NCI-H128 (cell line): Measurements from ENCODE around the gene SPATA2L.
A peak's percentile ranks its signal among the peaks of the same experiment; 100 is the strongest.

Source experiments
- DNase-seq: peaks from one replicate; lab custom pipeline; 2025; ENCODE audit not compliant: unreplicated experiment; lab: John Stamatoyannopoulos, UW

The SPATA2L gene

GRCh38 chr16:89701425-89702406 is at the start of gene SPATA2L:
SPATA2L (minus strand) TSS chr16:89701705; CDS start chr16:89701232, 473 bp downstream.
- peak; percentile 86 for DNase-seq

DNA sequence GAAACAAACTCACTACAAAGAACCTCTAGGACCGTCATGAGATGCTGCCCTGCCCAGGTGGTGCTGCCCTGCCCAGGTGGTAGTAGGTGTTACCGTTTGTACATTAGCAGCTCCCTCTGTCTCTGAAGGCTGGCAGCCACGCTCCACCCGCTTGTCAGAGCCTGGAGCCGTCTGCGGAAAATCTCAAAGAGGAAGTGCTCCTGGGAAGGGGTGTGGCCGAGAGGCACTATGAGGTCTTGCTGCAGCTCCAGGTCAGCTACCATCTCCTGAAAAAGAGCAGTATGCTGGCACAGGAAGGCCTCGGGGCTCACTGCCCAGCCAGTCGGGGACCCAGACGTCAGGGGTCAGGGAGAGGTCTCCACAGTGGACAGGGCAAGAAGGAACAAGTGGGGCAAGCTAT is 48.1 kb upstream of the SPATA2L start:
- DNase-seq, result no peak

DNA sequence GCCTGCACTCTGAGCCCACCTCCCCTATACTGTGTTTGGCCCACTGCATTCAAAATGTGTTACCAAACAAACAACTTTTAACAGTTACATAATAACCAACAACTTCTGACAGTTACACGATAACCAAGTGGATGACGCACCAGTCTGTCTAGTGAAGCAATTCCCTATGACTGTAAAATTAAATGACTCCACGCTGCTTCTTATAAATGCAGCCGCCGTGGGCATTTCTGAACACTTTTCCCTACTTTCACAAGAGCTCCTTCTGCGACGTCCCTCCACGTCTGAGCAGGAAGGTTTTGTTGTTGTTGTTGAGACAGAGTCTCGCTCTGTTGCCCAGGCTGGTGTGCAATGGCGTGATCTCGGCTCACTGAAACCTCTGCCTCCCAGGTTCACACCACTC is 47.4 kb upstream of the SPATA2L start:
- DNase-seq, result no peak

DNA sequence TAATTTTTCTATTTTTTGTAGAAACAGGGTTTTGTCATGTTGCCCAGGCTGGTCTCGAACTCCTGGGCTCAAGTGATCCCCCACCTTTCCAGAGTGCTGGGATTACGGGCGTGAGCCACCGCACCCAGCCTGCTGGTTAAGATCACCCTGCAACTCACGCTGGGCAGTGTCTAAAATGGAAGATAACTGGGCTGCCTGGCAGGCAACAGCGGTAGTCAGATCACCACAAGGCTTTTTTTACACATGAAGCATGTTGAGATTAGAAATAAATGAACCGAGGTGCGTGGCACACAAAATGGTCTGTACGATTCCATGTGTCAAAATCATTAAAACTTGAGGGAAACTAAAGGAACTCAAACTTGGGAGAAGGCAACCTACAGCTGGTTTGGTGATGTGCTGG is 46.6 kb upstream of the SPATA2L start:
- DNase-seq, result no peak

- DNase-seq, result no peak
These were observed 44.5 kb upstream of the SPATA2L start for GRCh38 chr16:89746043-89746442.

DNA sequence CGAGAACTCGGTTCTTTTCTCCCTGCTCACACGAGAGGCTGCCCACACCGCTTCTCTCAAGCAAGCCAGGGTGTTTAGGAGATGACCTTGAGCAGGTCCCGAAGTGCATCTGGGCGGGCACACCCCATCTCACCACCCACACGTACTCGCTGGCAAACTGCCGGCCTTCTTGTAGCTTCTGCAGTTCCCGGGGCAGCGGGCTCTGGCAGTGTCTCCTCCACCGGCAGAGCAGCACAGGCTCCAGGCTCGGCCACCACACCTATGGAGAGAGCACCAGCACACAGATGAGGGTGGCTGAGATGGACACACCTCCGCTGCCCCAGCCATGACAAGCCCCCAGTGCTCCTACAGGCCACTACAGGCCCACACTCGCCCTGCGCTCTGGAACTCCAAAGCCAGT is 43.3 kb upstream of the SPATA2L start:
- DNase-seq, result no peak

DNA sequence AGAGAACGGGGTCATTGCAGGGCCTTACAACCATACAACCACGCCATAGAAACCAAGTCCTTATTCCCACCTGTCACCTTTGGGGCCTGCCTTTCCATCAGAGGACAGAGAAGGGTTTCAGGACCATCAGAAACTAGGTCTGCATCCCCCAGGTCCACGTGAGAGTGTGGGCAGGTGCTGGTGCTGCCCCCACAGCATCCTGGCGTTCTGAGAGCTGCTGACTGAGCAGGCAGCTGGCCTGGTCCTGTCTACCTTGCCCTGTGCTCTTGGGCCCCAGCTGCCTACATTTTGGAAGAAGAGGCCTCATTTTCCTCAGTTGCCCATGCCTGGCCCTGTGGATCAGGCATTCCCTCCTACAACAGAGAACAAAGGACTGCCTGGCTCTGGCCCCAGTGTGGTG is 41.4 kb upstream of the SPATA2L start:
- DNase-seq, result no peak

- DNase-seq, result no peak
These were observed 40.0 kb upstream of the SPATA2L start for GRCh38 chr16:89741342-89742014.

GRCh38 chr16:89739383-89739782 is 37.9 kb upstream of the SPATA2L start:
- DNase-seq, result no peak

- DNase-seq, result no peak
These were observed 37.2 kb upstream of the SPATA2L start for GRCh38 chr16:89738538-89739317.

DNA sequence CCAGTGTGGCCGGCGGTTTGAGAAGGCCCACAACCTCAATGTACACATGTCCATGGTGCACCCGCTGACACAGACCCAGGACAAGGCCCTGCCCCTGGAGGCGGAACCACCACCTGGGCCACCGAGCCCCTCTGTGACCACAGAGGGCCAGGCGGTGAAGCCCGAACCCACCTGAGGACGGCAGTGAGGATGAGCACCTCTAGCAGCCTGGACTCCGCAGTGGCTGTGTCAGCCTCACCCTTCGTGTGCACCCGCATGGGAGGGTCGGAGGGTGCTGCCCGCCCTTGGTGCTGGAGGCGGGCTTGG is 36.5 kb upstream of the SPATA2L start:
- DNase-seq, result no peak

DNA sequence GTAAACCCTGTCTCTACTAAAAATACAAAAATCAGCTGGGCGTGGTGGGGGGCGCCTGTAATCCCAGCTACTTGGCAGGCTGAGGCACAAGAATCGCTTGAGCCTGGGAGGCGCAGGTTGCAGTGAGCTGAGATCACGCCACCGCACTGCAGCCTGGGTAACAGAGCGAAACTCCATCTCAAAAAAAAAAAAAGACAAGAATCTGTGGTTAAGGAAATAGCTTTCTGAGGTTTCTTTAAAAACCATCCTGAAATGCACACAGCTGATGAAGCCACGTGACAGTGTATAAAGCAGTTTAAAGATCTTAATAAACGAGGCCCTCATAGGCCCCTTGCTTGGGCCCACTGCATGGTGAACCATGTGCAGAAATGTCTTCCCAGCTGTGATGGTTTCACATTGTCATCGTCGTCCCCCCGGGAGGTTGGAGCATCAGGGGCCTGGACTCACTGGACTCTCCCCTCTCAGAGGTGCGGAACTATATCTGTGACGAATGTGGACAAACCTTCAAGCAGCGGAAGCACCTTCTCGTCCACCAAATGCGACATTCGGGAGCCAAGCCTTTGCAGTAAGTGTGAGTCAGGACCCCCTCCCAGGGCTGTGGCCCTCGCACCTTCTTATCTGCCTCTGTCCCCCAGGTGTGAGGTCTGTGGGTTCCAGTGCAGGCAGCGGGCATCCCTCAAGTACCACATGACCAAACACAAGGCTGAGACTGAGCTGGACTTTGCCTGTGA is 36.0 kb upstream of the SPATA2L start:
- DNase-seq, result no peak

- no peak for DNase-seq
These were observed 35.0 kb upstream of the SPATA2L start for GRCh38 chr16:89736554-89736953.

DNA sequence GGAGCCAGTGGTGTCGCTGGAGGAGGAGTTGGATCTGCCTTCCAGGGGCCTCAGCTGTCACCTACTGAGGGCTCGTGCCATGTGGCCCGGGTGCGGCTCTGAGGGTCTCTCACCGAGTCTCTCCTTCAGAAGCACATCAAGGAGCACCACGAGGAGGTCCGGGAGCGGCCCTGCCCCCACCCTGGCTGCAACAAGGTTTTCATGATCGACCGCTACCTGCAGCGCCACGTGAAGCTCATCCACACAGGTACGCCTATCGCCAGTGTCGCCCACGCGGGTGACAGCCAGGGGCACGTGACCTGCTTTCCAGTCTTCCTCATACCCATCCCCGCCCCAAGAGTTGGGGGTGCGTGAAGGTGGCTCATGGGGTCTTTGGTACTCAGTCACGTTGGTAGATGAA is 32.3 kb upstream of the SPATA2L start:
- no peak for DNase-seq

DNA sequence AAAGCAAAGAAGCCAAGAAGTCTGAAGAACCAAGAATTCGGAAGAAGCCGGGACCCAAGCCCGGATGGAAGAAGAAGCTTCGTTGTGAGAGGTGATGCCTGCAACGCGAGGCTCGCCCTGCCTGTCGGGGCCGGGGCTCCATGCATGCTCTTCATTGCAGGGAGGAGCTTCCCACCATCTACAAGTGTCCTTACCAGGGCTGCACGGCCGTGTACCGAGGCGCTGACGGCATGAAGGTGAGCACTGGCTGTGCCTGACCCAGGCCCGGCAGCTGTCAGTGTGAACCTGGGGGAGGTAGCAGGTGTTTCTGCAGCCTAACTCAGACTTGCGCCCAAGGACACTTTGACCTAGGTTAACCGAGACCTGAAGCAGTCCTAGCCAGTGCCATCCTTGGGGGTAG is 31.8 kb upstream of the SPATA2L start:
- DNase-seq, result no peak

DNA sequence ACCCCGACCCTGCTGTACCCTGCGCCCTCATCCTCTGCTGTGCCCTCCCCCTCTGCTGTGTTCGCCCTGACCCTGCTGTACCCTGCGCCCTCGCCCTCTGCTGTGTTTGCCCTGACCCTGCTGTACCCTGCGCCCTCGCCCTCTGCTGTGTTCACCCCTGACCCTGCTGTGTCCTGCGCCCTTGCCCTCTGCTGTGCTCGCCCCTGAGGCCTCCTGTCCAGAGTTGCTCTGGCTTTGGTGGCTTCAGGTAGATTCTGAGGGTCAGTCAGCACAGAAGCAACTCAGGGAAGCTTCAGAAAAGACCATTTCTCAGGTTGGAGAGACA is 31.4 kb upstream of the SPATA2L start:
- DNase-seq, result no peak

- no peak for DNase-seq
These were observed 30.8 kb upstream of the SPATA2L start for GRCh38 chr16:89732142-89732917.

- DNase-seq, result no peak
These were observed 29.2 kb upstream of the SPATA2L start for GRCh38 chr16:89730610-89731234.

- no peak for DNase-seq
These were observed 28.5 kb upstream of the SPATA2L start for GRCh38 chr16:89729863-89730593.
